HepG2 (cell line): ENCODE measurements around the gene OGA. TPM values are rescaled to one million over a fixed set of nuclear protein-coding genes. Genes with fewer than 3 reads are reported as not detected.

ENCODE experiments used
- ATAC-seq: fragments of 200-7000 bp; cut with Tn5 transposase; 3 replicates; pipeline ENCODE4 v1.9.1; 2020; ENCODE audit warnings: mild to moderate bottlenecking, moderate library complexity
- BruUV-seq: library from RNA; stranded (reverse); fragments of 400-500 nt; replicated peaks from 2 replicates; lab custom pipeline; 2021; lab: Mats Ljungman, UMichigan
- CTCF ChIA-PET: fragments of 300-600 bp; formaldehyde crosslinking; extraction: SDS; loops from one replicate; lab custom pipeline; 2021; ENCODE audit warnings: low total read pairs, inconsistent platforms, low intra/inter-chr PET ratio; lab: Yijun Ruan, JAX
- POLR2A ChIA-PET: fragments of 350-600 bp; sonication (Branson Sonifier 250); formaldehyde crosslinking; loops from one replicate; lab custom pipeline; 2020; ENCODE audit warnings: antibody characterized with exemption, inconsistent platforms; lab: Yijun Ruan, JAX
- DNase-seq: peaks from one replicate; pipeline ENCODE4 v3.0.0-alpha.2; 2015; ENCODE audit warnings: low spot score
- FAIRE-seq: peaks from 3 replicates; lab custom pipeline; 2011; peaks lifted over from hg19 to GRCh38; lab: Jason Lieb, UNC
- H2AFZ ChIP-seq: one replicate; pipeline ENCODE4 v1.6.1; 2011; ENCODE audit warnings: low read length, inconsistent platforms
- H3K27ac ChIP-seq: fragments of 300-600 bp; 3 replicates; pipeline ENCODE4 v1.8.0; 2011; ENCODE audit warnings: mixed run types, mild to moderate bottlenecking, mixed read lengths, low read length, inconsistent platforms; ENCODE audit not compliant: insufficient read depth; ENCODE audit errors: extremely low read length
- H3K27me3 ChIP-seq, 2 experiments: fragments of 200-600 bp in 1 of 2; 2 replicates in 1 of 2; 3 replicates in 1 of 2; pipeline versions ENCODE4 v1.6.0 to v1.8.0; 2011; ENCODE audit warnings: low read length in 2 of 2, mild to moderate bottlenecking in 2 of 2, moderate library complexity in 2 of 2, inconsistent platforms in 1 of 2; ENCODE audit not compliant: insufficient read depth in 2 of 2, control insufficient read depth in 1 of 2
- H3K36me3 ChIP-seq, 2 experiments: fragments of 200-600 bp in 1 of 2; replicated peaks in 1 of 2; 2 replicates in 1 of 2; 3 replicates in 1 of 2; pipeline versions ENCODE4 v1.5.1 to v1.8.0; 2011; ENCODE audit warnings: low read length in 2 of 2, inconsistent platforms in 1 of 2; ENCODE audit not compliant: insufficient read depth in 2 of 2, control insufficient read depth in 1 of 2
- H3K4me1 ChIP-seq: 2 replicates; pipeline ENCODE4 v1.5.1; 2012; ENCODE audit warnings: low read length, inconsistent platforms; ENCODE audit not compliant: insufficient read depth
- H3K4me2 ChIP-seq: 2 replicates; pipeline ENCODE4 v1.6.0; 2011; ENCODE audit warnings: low read depth, low read length, inconsistent platforms
- H3K4me3 ChIP-seq, 3 experiments: fragments of 200-600 bp in 1 of 3; sonication (generic), shearing (Covaris generic) in 1 of 3; replicated peaks in 1 of 3; 2 replicates each; pipeline ENCODE4 v1.5.1; 2011 to 2016; ENCODE audit warnings: low read length in 3 of 3, inconsistent platforms in 2 of 3, low read depth in 2 of 3, mild to moderate bottlenecking in 2 of 3, control low read depth in 1 of 3, mixed read lengths in 1 of 3; ENCODE audit not compliant: insufficient read depth in 1 of 3
- H3K79me2 ChIP-seq: one replicate; pipeline ENCODE4 v1.6.1; 2011; ENCODE audit warnings: low read length, inconsistent platforms; ENCODE audit not compliant: insufficient read depth
- H3K9ac ChIP-seq: 2 replicates; pipeline ENCODE4 v1.6.0; 2011; ENCODE audit warnings: mild to moderate bottlenecking, low read depth, low read length, inconsistent platforms; ENCODE audit not compliant: insufficient read depth
- H3K9me3 ChIP-seq: 2 replicates; pipeline ENCODE4 v1.5.1; 2012; ENCODE audit warnings: mild to moderate bottlenecking, low read length
- H4K20me1 ChIP-seq: 2 replicates; pipeline ENCODE4 v1.6.0; 2011; ENCODE audit warnings: inconsistent platforms, mild to moderate bottlenecking, low read length, moderate library complexity; ENCODE audit not compliant: insufficient read depth
- CENPBD1 ChIP-seq: sonication (generic); formaldehyde crosslinking; IDR thresholded peaks from 2 replicates; pipeline ENCODE4 v1.8.0; 2022; ENCODE audit warnings: missing genetic modification reagents, low read depth, mild to moderate bottlenecking, borderline replicate concordance
- CREBL2 ChIP-seq: sonication (generic); formaldehyde crosslinking; IDR thresholded peaks from 2 replicates; pipeline ENCODE4 v1.8.1; 2023; ENCODE audit warnings: missing genetic modification reagents, mild to moderate bottlenecking, borderline replicate concordance
- HNRNPK ChIP-seq: fragments of 200-400 bp; formaldehyde crosslinking; IDR thresholded peaks from 2 replicates; pipeline ENCODE4 v1.6.1; 2018; ENCODE audit warnings: low read length, low read depth, moderate library complexity, mild to moderate bottlenecking; ENCODE audit not compliant: poor library complexity, severe bottlenecking
- JUNB ChIP-seq: sonication (generic); formaldehyde crosslinking; IDR thresholded peaks from 2 replicates; pipeline ENCODE4 v1.8.0; 2022; ENCODE audit warnings: missing genetic modification reagents, mild to moderate bottlenecking, borderline replicate concordance
- MED13 ChIP-seq: sonication (generic); formaldehyde crosslinking; IDR thresholded peaks from 2 replicates; pipeline ENCODE4 v1.5.0; 2020; ENCODE audit warnings: missing genetic modification reagents
- NPAS2 ChIP-seq: sonication (generic); formaldehyde crosslinking; IDR thresholded peaks from 2 replicates; pipeline ENCODE4 v1.8.0; 2022; ENCODE audit warnings: mild to moderate bottlenecking, missing genetic modification reagents, borderline replicate concordance
- ZNF672 ChIP-seq: sonication (generic); formaldehyde crosslinking; IDR thresholded peaks from 2 replicates; pipeline ENCODE4 v1.8.1; 2022; ENCODE audit warnings: missing genetic modification reagents
- ZNF773 ChIP-seq: sonication (generic); formaldehyde crosslinking; IDR thresholded peaks from 2 replicates; pipeline ENCODE4 v1.4.0; 2020; ENCODE audit warnings: missing genetic modification reagents, borderline replicate concordance
- ZNF883 ChIP-seq: sonication (generic); formaldehyde crosslinking; IDR thresholded peaks from 2 replicates; pipeline ENCODE4 v1.5.1; 2020; ENCODE audit warnings: mild to moderate bottlenecking, missing genetic modification reagents; ENCODE audit errors: not compliant biosample characterization
- ZSCAN12 ChIP-seq: sonication (generic); formaldehyde crosslinking; IDR thresholded peaks from 2 replicates; pipeline ENCODE4 v1.9.0; 2021; ENCODE audit warnings: mild to moderate bottlenecking, missing genetic modification reagents
- WGBS: methylation state at CpG from one replicate; pipeline ENCODE4 v1.1.6; 2017; ENCODE audit warnings: low lambda C conversion rate; 5-methylcytosine and 5-hydroxymethylcytosine counted together
- in situ Hi-C: cut with HindIII; loops from 2 replicates; pipeline ENCODE4 v1.10.0; 2017; ENCODE audit warnings: low pct_unique_long_range_greater_than_20kb; ENCODE audit not compliant: extremely low pct_ligation_motif_present
- intact Hi-C: fragments of 100-400 bp; cut with micrococcal nuclease; formaldehyde crosslinking; loops from one replicate; pipeline ENCODE4 v1.10.0; 2022; ENCODE audit not compliant: unreplicated experiment
- polyA plus RNA-seq, 8 experiments: library from polyadenylated mRNA; depleted of rRNA in 3 of 8; stranded (reverse) in 7 of 8; unstranded in 1 of 8; fragments of >200 nt; fragmentation: Illumina TruSeq in 4 of 8; extraction: Trizol in 4 of 8; gene quantifications; 2 replicates each; pipeline versions ENCODE4 v1.2.1 to v1.2.3, GENCODE V29; 2011 to 2016; ENCODE audit warnings: low read depth in 4 of 8, missing spikeins in 1 of 8, mixed read lengths in 1 of 8; ENCODE audit not compliant: insufficient read depth in 1 of 8
- total RNA-seq, 5 experiments: library from RNA; depleted of rRNA; stranded (reverse); fragments of >200 nt; fragmentation: Illumina TruSeq; extraction: Trizol; gene quantifications; 2 replicates each; pipeline ENCODE4 v1.2.3, GENCODE V29; 2016; ENCODE audit warnings: low read depth in 1 of 5

OGA gene
- total and polyA plus RNA-seq, 2 of the 13 experiments (the other 11 are each of a cell fraction or from before 2014, with no cell fraction given) = 33.2 to 39.8 TPM

- DNase-seq (no peak), FAIRE-seq (no peak), ATAC-seq (no peak)
- Histone ChIP-seq H3K79me2 (no peaks in the 10 kb centered on the region), H3K4me2 (no peak overlapping the region), H3K27me3 (peaks cover 14 to 89% of the 10 kb centered on the region in 2 experiments), H3K27ac (no peak overlapping the region), H4K20me1 (no peaks in the 10 kb centered on the region), H3K9me3 (no peaks in the 10 kb centered on the region), H3K9ac (no peak overlapping the region), H2AFZ (no peak overlapping the region), H3K4me1 (no peaks in the 10 kb centered on the region), H3K36me3 (no peaks in the 10 kb centered on the region), H3K4me3 (no peak overlapping the region)
- in situ Hi-C loops = no loop called here
- TF ChIP-seq ZSCAN12 (CRISPR knock-in tag) (no peak), ZNF672 (no peak), HNRNPK (no peak), ZNF773 (no peak), ZNF883 (CRISPR knock-in tag) (no peak), CENPBD1 (CRISPR knock-in tag) (no peak), NPAS2 (no peak), MED13 (no peak)
- BruUV-seq = no TSS peak
- intact Hi-C loops = no loop called here
- POLR2A ChIA-PET = no interaction called here
- CTCF ChIA-PET = no interaction called here
- WGBS = 25% methylated on average over 9 of the region's 10 CpGs
Measured at GRCh38 chr10:101763141-101763846, 55.0 kb downstream of the OGA start.

GRCh38 chr10:101762736-101763135 lies 55.5 kb downstream of the OGA start:
- no peaks in the 10 kb centered on the region for H3K9me3 ChIP-seq
- no peak overlapping the region for H3K4me2 ChIP-seq
- H3K4me3 ChIP-seq = no peak overlapping the region
- FAIRE-seq = no peak
- H3K36me3 ChIP-seq = no peaks in the 10 kb centered on the region
- ChIA-PET CTCF (no interaction called here), POLR2A (no interaction called here)
- H3K27me3 ChIP-seq = peaks cover 16 to 89% of the 10 kb centered on the region in 2 experiments
- TF ChIP-seq CREBL2 (CRISPR knock-in tag) (no peak), JUNB (CRISPR knock-in tag) (no peak)
- in situ Hi-C loops = no loop called here
- no peaks in the 10 kb centered on the region for H3K4me1 ChIP-seq
- no peak for DNase-seq
- 27% methylated on average over 2 of the region's 5 CpGs for WGBS
- H4K20me1 ChIP-seq = no peaks in the 10 kb centered on the region
- no peaks in the 10 kb centered on the region for H3K79me2 ChIP-seq
- intact Hi-C loops = no loop called here
- H3K9ac ChIP-seq = no peak overlapping the region
- ATAC-seq = no peak
- H3K27ac ChIP-seq = no peak overlapping the region
- H2AFZ ChIP-seq = no peak overlapping the region
- BruUV-seq = no TSS peak
